IPS-18c (cell line): ENCODE measurements around the gene PHF1.

Experiments
- H3K4me3 ChIP-seq: 2 replicates; pipeline ENCODE4 v1.7.0; 2013; ENCODE audit warnings: low read depth, mild to moderate bottlenecking, low read length, moderate library complexity; ENCODE audit not compliant: insufficient read depth
- H3K9me3 ChIP-seq: one replicate; pipeline ENCODE4 v1.6.1; 2013; ENCODE audit warnings: mild to moderate bottlenecking, low read length, moderate library complexity; ENCODE audit not compliant: control insufficient read depth, insufficient read depth

Gene PHF1

DNA sequence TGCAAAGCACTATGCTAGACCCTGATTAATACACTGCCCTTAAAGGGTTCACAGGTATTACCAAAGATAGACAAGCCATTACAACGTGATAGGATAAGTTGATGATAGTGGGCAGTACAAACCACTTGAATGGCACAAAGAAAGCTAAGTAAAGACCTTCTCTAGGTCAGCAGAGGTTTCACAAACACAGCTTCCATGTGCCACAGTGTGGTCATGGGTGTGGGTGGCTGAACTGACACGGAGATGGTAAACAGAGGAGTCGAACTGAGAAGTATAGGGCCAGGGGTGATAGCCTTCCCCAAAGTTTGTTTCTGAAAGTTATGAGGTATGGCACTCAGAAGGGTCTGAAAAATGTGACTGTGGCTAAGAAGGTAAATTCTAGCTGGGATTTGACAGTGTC, 47.9 kb downstream of the PHF1 start:
- H3K4me3 ChIP-seq, result no peak overlapping the region

DNA sequence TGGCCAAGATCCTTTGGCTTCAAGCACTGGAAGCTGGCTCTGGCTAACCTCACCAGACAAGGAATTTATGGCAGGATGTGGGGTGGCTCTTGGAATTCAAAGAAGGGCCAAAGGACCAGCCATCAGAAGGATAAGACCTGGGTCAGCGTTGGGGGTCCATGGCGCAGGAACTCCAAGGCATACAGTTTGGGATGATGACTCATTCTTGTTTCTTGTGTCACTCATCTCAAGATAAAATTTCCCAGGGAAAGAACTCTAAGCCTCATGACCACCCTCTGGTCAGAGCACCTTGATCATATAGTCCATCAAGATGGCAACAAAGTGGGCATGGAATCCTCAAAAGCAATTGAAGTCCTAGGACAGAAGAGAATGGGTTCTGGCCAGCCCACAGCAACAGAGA, 48.4 kb downstream of the PHF1 start:
- H3K4me3 ChIP-seq, result no peak overlapping the region
- H3K9me3 ChIP-seq, result no peaks in the 10 kb centered on the region

More for the DNA sequence above, 47.9 kb downstream of the PHF1 start:
- no peaks in the 10 kb centered on the region for H3K9me3 ChIP-seq
